Activated naive CD8-positive, alpha-beta T cell (primary cell): Measurements from ENCODE around the gene PKNOX1.
"Not testable (repeated sequence)": the region's sequence is repeated elsewhere in the genome, so short reads cannot be mapped to it uniquely, and the experiment has no call there.

Experiments
- H3K27ac Mint-ChIP-seq: one replicate; pipeline ENCODE4 v1.8.0; 2021; ENCODE audit warnings: mixed read lengths
- H3K27me3 Mint-ChIP-seq: one replicate; pipeline ENCODE4 v1.8.0; 2021; ENCODE audit warnings: mixed read lengths
- H3K36me3 Mint-ChIP-seq: one replicate; pipeline ENCODE4 v1.8.0; 2021; ENCODE audit warnings: mixed read lengths
- H3K4me1 Mint-ChIP-seq: one replicate; pipeline ENCODE4 v1.8.0; 2021; ENCODE audit warnings: low read depth, mixed read lengths
- H3K4me3 Mint-ChIP-seq: one replicate; pipeline ENCODE4 v1.8.0; 2021; ENCODE audit warnings: mild to moderate bottlenecking, mixed read lengths
- H3K9me3 Mint-ChIP-seq: one replicate; pipeline ENCODE4 v1.8.0; 2021; ENCODE audit warnings: low read depth, mixed read lengths

PKNOX1 gene

DNA sequence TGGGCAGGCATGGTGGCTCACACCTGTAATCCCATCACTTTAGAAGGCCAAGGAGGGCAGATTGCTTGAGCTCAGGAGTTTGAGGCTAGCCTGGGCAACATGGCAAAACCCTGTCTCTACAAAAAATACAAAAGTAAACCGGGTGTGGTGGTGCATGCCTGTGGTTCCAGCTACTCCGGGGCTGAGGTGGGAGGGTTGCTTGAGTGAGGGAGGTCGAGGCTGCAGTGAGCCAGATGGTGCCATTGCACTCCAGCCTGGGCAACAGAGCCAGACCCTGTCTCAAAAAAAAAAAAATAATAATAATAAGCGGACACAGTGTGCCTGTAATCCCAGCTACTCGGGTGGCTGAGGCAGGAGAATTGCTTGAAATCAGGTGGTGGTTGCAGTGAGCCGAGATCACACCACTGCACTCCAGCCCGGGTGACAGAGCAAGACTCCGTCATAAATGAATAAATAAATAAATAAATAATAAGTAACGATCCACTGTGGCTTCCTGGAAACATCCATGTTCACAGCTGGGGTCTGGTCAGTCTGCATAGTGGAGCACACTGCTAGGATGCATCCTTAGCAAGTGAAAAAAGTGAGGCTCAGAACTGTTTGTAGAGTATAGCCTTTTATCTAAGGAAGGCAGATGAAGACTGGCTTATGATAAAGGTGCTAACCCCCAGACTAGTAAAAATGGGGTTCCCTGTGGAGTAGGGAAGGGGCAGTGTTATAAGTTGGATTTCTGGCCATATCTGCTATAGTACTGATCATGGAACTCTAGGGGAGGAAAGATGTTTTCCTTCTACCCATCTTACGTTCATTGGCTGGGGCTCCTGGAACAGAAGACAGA, 15.7 kb downstream of the PKNOX1 start:
- H3K27ac Mint-ChIP-seq: peak overlapping the region; percentile 52

GRCh38 chr21:42991992-42992740, 17.8 kb downstream of the PKNOX1 start:
- Mint-ChIP-seq H3K4me1 (peaks cover 19% of the 10 kb centered on the region), H3K27me3 (no peaks in the 10 kb centered on the region), H3K36me3 (no peaks in the 10 kb centered on the region), H3K4me3 (no peak overlapping the region), H3K9me3 (no peaks in the 10 kb centered on the region), H3K27ac (no peak overlapping the region)

More for the DNA sequence above, 15.7 kb downstream of the PKNOX1 start:
- H3K36me3 Mint-ChIP-seq: no peaks in the 10 kb centered on the region
- H3K4me3 Mint-ChIP-seq: no peak overlapping the region
- H3K9me3 Mint-ChIP-seq: no peaks in the 10 kb centered on the region
- H3K27me3 Mint-ChIP-seq: no peaks in the 10 kb centered on the region
- peaks cover 25% of the 10 kb centered on the region for H3K4me1 Mint-ChIP-seq

DNA sequence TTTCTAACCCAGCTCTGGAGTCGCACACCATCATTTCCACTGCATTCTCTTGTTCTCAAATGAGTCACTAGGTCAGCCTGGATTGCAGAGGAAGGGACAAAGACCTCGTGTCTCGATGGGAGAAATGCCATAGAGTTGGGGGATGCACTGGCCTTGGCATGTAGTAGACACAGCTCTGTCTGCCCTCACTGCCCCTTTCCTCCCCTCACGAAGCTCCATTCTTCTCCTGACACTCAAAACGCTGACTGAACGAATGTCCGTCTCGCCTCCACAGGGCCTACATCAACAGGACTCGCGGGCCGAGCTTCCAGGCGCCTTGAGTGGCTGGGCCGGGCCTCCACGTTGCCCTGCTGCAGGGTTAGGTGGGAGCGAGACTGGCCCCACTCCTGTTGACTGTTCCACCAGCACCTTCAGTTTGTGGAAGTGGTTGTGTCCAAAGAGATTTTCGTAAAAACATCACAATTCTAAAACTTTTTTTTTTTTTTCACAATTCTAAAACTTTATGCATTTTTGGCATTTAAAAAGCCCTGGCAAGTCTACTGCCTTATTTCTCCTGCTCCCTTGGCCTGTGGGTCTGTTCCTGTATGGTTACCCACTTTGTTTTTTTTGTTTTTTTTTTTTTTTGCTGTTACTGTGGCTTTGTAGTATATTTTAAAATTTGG, 18.8 kb downstream of the PKNOX1 start:
- peaks cover 18% of the 10 kb centered on the region for H3K4me1 Mint-ChIP-seq
- H3K36me3 Mint-ChIP-seq: peaks cover 2% of the 10 kb centered on the region
- no peaks in the 10 kb centered on the region for H3K9me3 Mint-ChIP-seq
- no peak overlapping the region for H3K4me3 Mint-ChIP-seq
- H3K27me3 Mint-ChIP-seq: no peaks in the 10 kb centered on the region
- no peak overlapping the region for H3K27ac Mint-ChIP-seq

- peaks cover 2% of the 10 kb centered on the region for H3K4me1 Mint-ChIP-seq
- H3K36me3 Mint-ChIP-seq: peaks cover 7% of the 10 kb centered on the region
- H3K9me3 Mint-ChIP-seq: no peaks in the 10 kb centered on the region
- no peaks in the 10 kb centered on the region for H3K27me3 Mint-ChIP-seq
- H3K4me3 Mint-ChIP-seq: no peak overlapping the region
- no peak overlapping the region for H3K27ac Mint-ChIP-seq
Measured at GRCh38 chr21:42997053-42997452, 22.7 kb downstream of the PKNOX1 start.

- not testable (repeated sequence) for H3K4me3 Mint-ChIP-seq, H3K27me3 Mint-ChIP-seq, H3K4me1 Mint-ChIP-seq, H3K9me3 Mint-ChIP-seq, H3K36me3 Mint-ChIP-seq, H3K27ac Mint-ChIP-seq
Measured at GRCh38 chr21:42997983-42998382, 23.6 kb downstream of the PKNOX1 start.

DNA sequence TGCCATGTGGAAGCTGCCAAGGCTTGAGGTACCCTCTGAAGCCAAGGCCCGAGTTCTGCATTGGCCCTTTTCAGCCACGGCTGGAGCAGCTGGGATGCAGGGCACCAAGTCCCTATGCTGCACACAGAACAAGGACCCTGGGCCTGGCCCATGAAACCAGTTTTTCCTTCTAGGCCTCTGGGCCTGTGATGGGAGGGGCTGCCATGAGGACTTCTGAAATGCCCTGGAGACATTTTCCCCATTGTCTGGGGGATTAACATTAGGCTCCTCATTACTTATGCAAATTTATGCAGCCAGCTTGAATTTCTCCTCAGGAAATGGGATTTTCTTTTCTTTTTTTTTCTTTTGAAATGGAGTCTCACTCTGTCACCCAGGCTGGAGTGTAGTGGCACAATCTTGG, 24.8 kb downstream of the PKNOX1 start:
- not testable (repeated sequence) for H3K36me3 Mint-ChIP-seq, H3K9me3 Mint-ChIP-seq, H3K4me3 Mint-ChIP-seq, H3K27ac Mint-ChIP-seq, H3K4me1 Mint-ChIP-seq, H3K27me3 Mint-ChIP-seq

GRCh38 chr21:43000041-43000440, 25.7 kb downstream of the PKNOX1 start:
- H3K36me3 Mint-ChIP-seq: peaks cover 10% of the 10 kb centered on the region
- not testable (repeated sequence) for H3K9me3 Mint-ChIP-seq, H3K27ac Mint-ChIP-seq, H3K4me3 Mint-ChIP-seq, H3K4me1 Mint-ChIP-seq, H3K27me3 Mint-ChIP-seq

DNA sequence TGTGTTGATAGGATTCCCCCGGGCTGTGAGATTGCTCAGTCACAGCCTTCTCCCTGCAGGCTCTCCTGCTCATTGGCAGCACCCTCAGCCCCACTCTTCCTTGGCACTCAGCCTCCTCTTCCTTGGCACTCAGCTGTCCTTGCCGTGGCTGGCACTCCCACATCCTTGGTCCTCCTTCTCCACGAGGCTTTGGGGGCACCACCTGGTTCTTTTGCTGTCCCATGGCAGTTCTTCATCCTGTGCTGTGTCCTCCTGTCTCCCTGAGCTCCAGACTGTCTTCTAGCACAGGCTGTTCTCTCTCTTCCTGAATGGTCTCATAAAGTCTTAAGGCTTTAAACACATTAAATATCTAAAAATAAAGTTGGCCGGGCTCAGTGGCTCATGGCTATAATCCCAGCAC, 27.0 kb downstream of the PKNOX1 start:
- no peak overlapping the region for H3K4me3 Mint-ChIP-seq
- no peaks in the 10 kb centered on the region for H3K9me3 Mint-ChIP-seq
- H3K27ac Mint-ChIP-seq: no peak overlapping the region
- peaks cover 3% of the 10 kb centered on the region for H3K4me1 Mint-ChIP-seq
- H3K27me3 Mint-ChIP-seq: no peaks in the 10 kb centered on the region
- H3K36me3 Mint-ChIP-seq: peaks cover 13% of the 10 kb centered on the region

- Mint-ChIP-seq H3K27ac (no peak overlapping the region), H3K27me3 (no peaks in the 10 kb centered on the region), H3K9me3 (no peaks in the 10 kb centered on the region), H3K36me3 (peaks cover 16% of the 10 kb centered on the region), H3K4me3 (no peak overlapping the region), H3K4me1 (peaks cover 3% of the 10 kb centered on the region)
Measured at GRCh38 chr21:43004926-43005325, 30.6 kb downstream of the PKNOX1 start.

DNA sequence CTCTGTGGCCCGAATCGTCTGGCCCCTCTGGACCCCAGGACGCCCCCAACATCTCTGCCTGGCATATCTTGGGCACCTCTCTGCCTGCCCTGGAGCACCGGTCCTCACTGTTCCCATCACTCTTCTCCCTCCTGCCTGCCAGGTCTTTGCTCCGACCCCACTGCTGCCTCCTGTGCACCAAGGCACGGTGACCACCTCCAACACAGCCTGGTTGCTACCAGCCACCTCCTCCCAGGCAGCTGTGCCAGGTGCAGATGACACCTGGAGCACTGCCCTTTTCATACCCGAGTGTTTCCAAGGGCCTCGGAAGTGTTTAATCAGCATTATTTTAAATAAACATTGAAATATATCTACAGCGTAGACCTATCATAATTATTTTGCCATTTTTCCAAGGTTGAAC, 31.3 kb downstream of the PKNOX1 start:
- Mint-ChIP-seq H3K36me3 (peaks cover 13% of the 10 kb centered on the region), H3K27me3 (no peaks in the 10 kb centered on the region), H3K27ac (no peak overlapping the region), H3K4me3 (no peak overlapping the region), H3K9me3 (no peaks in the 10 kb centered on the region), H3K4me1 (peaks cover 3% of the 10 kb centered on the region)

GRCh38 chr21:43006051-43006873, 31.9 kb downstream of the PKNOX1 start:
- not testable (repeated sequence) for H3K4me3 Mint-ChIP-seq, H3K4me1 Mint-ChIP-seq, H3K27me3 Mint-ChIP-seq, H3K9me3 Mint-ChIP-seq, H3K27ac Mint-ChIP-seq
- H3K36me3 Mint-ChIP-seq: peaks cover 13% of the 10 kb centered on the region

DNA sequence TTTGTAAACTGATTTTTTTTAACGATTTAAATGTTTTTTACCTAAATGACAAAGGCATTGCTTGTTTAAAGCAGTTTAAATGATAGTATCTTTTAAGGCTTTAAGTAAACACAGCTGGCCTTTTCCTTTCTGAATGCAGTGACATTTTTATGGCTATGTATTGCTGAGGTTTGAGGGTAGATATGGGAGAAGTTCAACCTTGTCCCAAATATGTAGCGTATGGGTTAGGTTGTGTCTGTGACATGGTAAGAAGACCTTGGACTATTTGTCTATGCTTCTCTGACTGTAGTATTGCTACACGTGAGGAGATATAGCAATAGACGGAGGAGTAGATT, 32.5 kb downstream of the PKNOX1 start:
- Mint-ChIP-seq H3K9me3 (no peaks in the 10 kb centered on the region), H3K4me1 (peaks cover 1% of the 10 kb centered on the region)

GRCh38 chr21:43012596-43012995, 38.2 kb downstream of the PKNOX1 start:
- no peaks in the 10 kb centered on the region for H3K27me3 Mint-ChIP-seq
- no peaks in the 10 kb centered on the region for H3K9me3 Mint-ChIP-seq
- no peaks in the 10 kb centered on the region for H3K4me1 Mint-ChIP-seq
- no peak overlapping the region for H3K4me3 Mint-ChIP-seq
- H3K36me3 Mint-ChIP-seq: peaks cover 14% of the 10 kb centered on the region
- no peak overlapping the region for H3K27ac Mint-ChIP-seq

More for the DNA sequence above, 32.5 kb downstream of the PKNOX1 start:
- H3K36me3 Mint-ChIP-seq: peaks cover 15% of the 10 kb centered on the region
- H3K4me3 Mint-ChIP-seq: no peak overlapping the region
- no peak overlapping the region for H3K27ac Mint-ChIP-seq
- no peaks in the 10 kb centered on the region for H3K27me3 Mint-ChIP-seq

DNA sequence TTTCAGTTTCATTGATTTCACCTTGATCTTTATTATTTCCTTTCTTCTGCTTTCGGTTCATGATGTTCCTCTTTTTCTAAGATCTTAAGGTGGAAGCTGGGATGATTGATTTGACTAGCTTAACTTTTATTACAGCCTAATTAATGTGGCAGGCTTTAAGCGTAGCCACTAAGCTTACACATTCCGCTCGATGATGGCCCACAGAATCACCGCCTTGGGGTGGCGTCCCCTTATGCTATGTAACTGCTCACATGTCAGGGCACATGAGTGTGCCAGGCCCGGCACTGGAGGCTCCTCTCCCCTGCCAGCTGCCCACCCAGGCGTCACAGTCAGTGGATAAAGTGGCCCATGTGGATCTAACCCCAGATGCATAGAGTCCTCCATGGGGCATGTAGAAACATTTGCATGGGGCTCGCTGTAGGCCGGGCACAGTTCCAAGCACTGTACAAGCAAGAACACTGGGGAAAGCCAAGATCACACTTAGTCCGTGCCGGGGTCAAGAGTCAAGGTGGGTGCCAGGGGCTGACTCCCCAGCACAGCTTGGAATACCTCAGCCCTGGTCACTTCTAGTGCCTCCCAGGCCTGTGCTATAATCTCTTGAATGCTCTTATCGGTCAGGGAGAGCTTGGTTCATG, 41.7 kb downstream of the PKNOX1 start:
- H3K36me3 Mint-ChIP-seq: peaks cover 13% of the 10 kb centered on the region
- H3K9me3 Mint-ChIP-seq: no peaks in the 10 kb centered on the region
- no peak overlapping the region for H3K4me3 Mint-ChIP-seq
- H3K27ac Mint-ChIP-seq: no peak overlapping the region
- no peaks in the 10 kb centered on the region for H3K27me3 Mint-ChIP-seq
- no peaks in the 10 kb centered on the region for H3K4me1 Mint-ChIP-seq
